Endothelial cell of umbilical vein (primary cell): ENCODE results near the gene LRRC53. TPM values are rescaled to one million over a fixed set of nuclear protein-coding genes. Genes with fewer than 3 reads are reported as not detected.

Experiments used
- BruUV-seq: library from RNA; stranded (reverse); fragments of 400-500 nt; replicated peaks from 2 replicates; lab custom pipeline; 2021; lab: Mats Ljungman, UMichigan
- CTCF ChIA-PET: fragments of 300-600, 350-600 bp; sonication (Branson Sonifier 250); formaldehyde crosslinking; loops from one replicate; lab custom pipeline; 2021; ENCODE audit warnings: antibody characterized with exemption, inconsistent platforms; lab: Charles Lee
- POLR2A ChIA-PET: fragments of 300-600, 350-600 bp; sonication (Branson Sonifier 250); formaldehyde crosslinking; loops from one replicate; lab custom pipeline; 2021; ENCODE audit warnings: antibody characterized with exemption, inconsistent platforms; lab: Charles Lee
- DNase-seq: peaks from one replicate; pipeline ENCODE4 v3.0.0-alpha.2; 2011; ENCODE audit warnings: low read depth, low spot score
- FAIRE-seq: peaks from 2 replicates; lab custom pipeline; 2011; peaks lifted over from hg19 to GRCh38; lab: Jason Lieb, UNC
- H2AFZ ChIP-seq: 2 replicates; pipeline ENCODE4 v1.6.0; 2012; ENCODE audit warnings: low read depth, low read length, control low read depth, inconsistent platforms
- H3K27ac ChIP-seq: 2 replicates; pipeline ENCODE4 v1.5.1; 2011; ENCODE audit warnings: low read depth, mild to moderate bottlenecking, control low read depth, low read length, moderate library complexity; ENCODE audit not compliant: insufficient read depth
- H3K27me3 ChIP-seq, 2 experiments: 2 replicates each; pipeline versions ENCODE4 v1.6.0 to v1.6.1; 2011; ENCODE audit warnings: low read length in 2 of 2, mixed read lengths in 1 of 2; ENCODE audit not compliant: control insufficient read depth in 2 of 2, insufficient read depth in 2 of 2
- H3K36me3 ChIP-seq, 2 experiments: 2 replicates in 1 of 2; 3 replicates in 1 of 2; pipeline ENCODE4 v1.5.1; 2011; ENCODE audit warnings: low read length in 2 of 2, mild to moderate bottlenecking in 1 of 2, moderate library complexity in 1 of 2; ENCODE audit not compliant: control insufficient read depth in 2 of 2, insufficient read depth in 2 of 2; ENCODE audit errors: extremely low read depth in 1 of 2
- H3K4me1 ChIP-seq: 3 replicates; pipeline ENCODE4 v1.5.1; 2011; ENCODE audit warnings: mild to moderate bottlenecking, low read length; ENCODE audit not compliant: control insufficient read depth, insufficient read depth; ENCODE audit errors: extremely low read depth
- H3K4me2 ChIP-seq: 2 replicates; pipeline ENCODE4 v1.6.1; 2011; ENCODE audit warnings: low read length, control low read depth, mixed read lengths; ENCODE audit not compliant: insufficient read depth
- H3K4me3 ChIP-seq, 3 experiments: fragments of 200-600 bp in 1 of 3; sonication (generic), shearing (Covaris generic) in 1 of 3; replicated peaks in 1 of 3; 2 replicates each; pipeline ENCODE4 v1.5.1; 2011 to 2016; ENCODE audit warnings: control low read depth in 3 of 3, low read length in 3 of 3, mild to moderate bottlenecking in 2 of 3, inconsistent platforms in 1 of 3, low read depth in 1 of 3, moderate library complexity in 1 of 3; ENCODE audit not compliant: insufficient read depth in 1 of 3
- H3K79me2 ChIP-seq: 2 replicates; pipeline ENCODE4 v1.6.0; 2012; ENCODE audit warnings: low read length, inconsistent platforms; ENCODE audit not compliant: control insufficient read depth, insufficient read depth
- H3K9ac ChIP-seq: replicated peaks from 2 replicates; pipeline ENCODE3; 2011; ENCODE audit warnings: low read length, control low read depth; ENCODE audit not compliant: insufficient read depth; ENCODE audit errors: extremely low read depth
- H3K9me1 ChIP-seq: replicated peaks from 3 replicates; pipeline ENCODE4 v1.6.0; 2011; ENCODE audit warnings: mild to moderate bottlenecking, low read length; ENCODE audit not compliant: control insufficient read depth, insufficient read depth; ENCODE audit errors: extremely low read depth
- H3K9me3 ChIP-seq: replicated peaks from 2 replicates; pipeline ENCODE4 v1.5.1; 2012; ENCODE audit warnings: low read length, inconsistent platforms; ENCODE audit not compliant: control insufficient read depth, insufficient read depth
- H4K20me1 ChIP-seq: replicated peaks from 2 replicates; pipeline ENCODE3; 2011; ENCODE audit warnings: mild to moderate bottlenecking, low read length; ENCODE audit not compliant: control insufficient read depth, insufficient read depth; ENCODE audit errors: extremely low read depth
- EZH2 ChIP-seq: IDR thresholded peaks from 2 replicates; pipeline ENCODE4 v1.6.1; 2012; ENCODE audit warnings: borderline replicate concordance, low read depth, mild to moderate bottlenecking, moderate library complexity, low read length, inconsistent platforms; ENCODE audit not compliant: severe bottlenecking
- FOS ChIP-seq: IDR thresholded peaks from 2 replicates; pipeline ENCODE4 v1.6.1; 2011; ENCODE audit warnings: mild to moderate bottlenecking, low read length, moderate library complexity, borderline replicate concordance; ENCODE audit not compliant: insufficient read depth
- GATA2 ChIP-seq: IDR thresholded peaks from 2 replicates; pipeline ENCODE4 v1.7.0; 2011; ENCODE audit warnings: low read depth, mild to moderate bottlenecking, moderate library complexity, mixed read lengths, low read length; ENCODE audit not compliant: insufficient read length, insufficient read depth
- JUN ChIP-seq: IDR thresholded peaks from 2 replicates; pipeline ENCODE4 v1.6.1; 2011; ENCODE audit warnings: borderline replicate concordance, low read depth; ENCODE audit not compliant: insufficient read length, insufficient read depth
- MYC ChIP-seq: IDR thresholded peaks from one replicate; pipeline ENCODE4 v1.6.1; 2011; ENCODE audit warnings: mild to moderate bottlenecking, low read depth, low read length
- POLR2A ChIP-seq: IDR thresholded peaks from 2 replicates; pipeline ENCODE4 v1.6.1; 2012; ENCODE audit warnings: low read depth, mild to moderate bottlenecking, control low read depth, low read length
- POLR2AphosphoS5 ChIP-seq: IDR thresholded peaks from 2 replicates; pipeline ENCODE4 v1.6.1; 2012; ENCODE audit warnings: low read depth, mild to moderate bottlenecking, control low read depth, low read length, moderate library complexity; ENCODE audit not compliant: insufficient read depth
- dilution Hi-C: fragments of 300-500 bp; cut with MboI; formaldehyde crosslinking; loops from one replicate; pipeline ENCODE4 v1.15.0; 2019; ENCODE audit warnings: low sequenced_read_pairs; ENCODE audit not compliant: extremely low pct_ligation_motif_present
- intact Hi-C: fragments of 100-400 bp; cut with micrococcal nuclease; formaldehyde crosslinking; loops from one replicate; pipeline ENCODE4 v1.10.0; 2022
- polyA plus RNA-seq, 4 experiments: library from polyadenylated mRNA; depleted of rRNA in 3 of 4; stranded (reverse) in 3 of 4; unstranded in 1 of 4; fragments of >200 nt; gene quantifications; 2 replicates each; pipeline versions ENCODE4 v1.2.1 to v1.2.3, GENCODE V29; 2011 to 2012; ENCODE audit warnings: missing spikeins in 1 of 4
- total RNA-seq: library from RNA; stranded (reverse); gene quantifications from 2 replicates; pipeline ENCODE4 v1.2.3, GENCODE V29; 2021
- TF ChIP-seq, protein P1 (sequence below), 2 donors: IDR thresholded peaks; 1 replicate in 1 of 2; 2 replicates in 1 of 2; pipeline ENCODE4 v1.5.1; 2011; ENCODE audit warnings: low read length in 2 of 2, mild to moderate bottlenecking in 2 of 2, moderate library complexity in 2 of 2, control low read depth in 1 of 2, inconsistent platforms in 1 of 2, low read depth in 1 of 2; ENCODE audit not compliant: insufficient read depth in 1 of 2; ENCODE audit errors: extremely low read depth in 1 of 2
- TF ChIP-seq, protein P2 (sequence below): IDR thresholded peaks from 2 replicates; pipeline ENCODE4 v1.6.1; 2011; ENCODE audit not compliant: insufficient read depth, insufficient read length

LRRC53 gene
- total and polyA plus RNA-seq, 2 donors (not counting 3 experiments of a cell fraction or from before 2014, with no cell fraction given) = not detected

DNA sequence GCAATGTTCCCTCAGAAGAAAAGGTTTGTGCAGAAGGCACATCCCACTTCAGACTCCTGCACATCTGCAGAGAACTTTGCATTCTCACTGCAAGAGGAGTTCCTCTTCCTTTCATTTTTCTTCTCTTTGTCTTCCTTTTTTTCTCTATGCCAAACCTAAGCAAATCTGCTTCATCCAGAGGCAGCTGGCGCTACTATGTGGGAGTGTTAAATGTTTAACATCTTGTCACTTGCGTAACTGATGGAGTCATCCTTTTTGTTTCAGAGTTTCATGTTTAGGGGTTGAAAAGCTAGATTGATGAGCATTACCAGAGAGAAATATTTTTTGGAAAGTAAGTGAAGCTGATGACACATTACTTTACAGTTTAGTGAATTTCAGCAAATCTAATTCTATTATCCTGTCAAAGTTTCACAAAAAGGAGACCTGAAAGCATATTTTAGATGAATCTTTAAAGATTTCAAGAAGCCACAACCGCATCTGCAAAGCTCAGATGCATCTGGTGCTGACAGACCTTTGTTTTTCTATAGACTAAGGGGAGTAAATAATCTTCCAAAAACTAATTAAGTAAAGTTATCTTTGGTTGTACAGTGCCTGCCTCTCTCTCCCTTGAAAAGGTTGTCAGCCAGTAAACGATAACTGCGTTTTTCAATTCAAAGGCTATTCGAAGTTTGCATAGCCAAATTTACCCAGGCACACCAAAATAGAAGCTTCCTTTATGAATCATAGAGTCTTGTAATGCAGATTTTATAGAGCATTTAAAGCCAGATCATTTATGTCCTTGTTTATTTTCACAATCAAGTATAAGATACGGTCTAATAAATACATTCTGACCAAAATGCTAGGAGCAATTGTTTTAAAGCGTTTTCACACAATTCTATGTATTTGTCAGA lies 1.2 kb upstream of the LRRC53 start:
- Histone ChIP-seq H3K9me1 (no peaks in the 10 kb centered on the region), H3K79me2 (no peaks in the 10 kb centered on the region), H3K4me1 (no peaks in the 10 kb centered on the region), H3K27ac (no peak overlapping the region), H3K4me2 (no peak overlapping the region), H4K20me1 (no peaks in the 10 kb centered on the region), H3K36me3 (no peaks in the 10 kb centered on the region), H3K9ac (no peak overlapping the region), H3K27me3 (no peaks in the 10 kb centered on the region), H2AFZ (no peak overlapping the region), H3K4me3 (no peak overlapping the region), H3K9me3 (no peaks in the 10 kb centered on the region)
- POLR2A ChIA-PET = no interaction called here
- CTCF ChIA-PET = no interaction called here
- no peak for FAIRE-seq
- BruUV-seq = no TSS peak
- DNase-seq = no peak
- dilution Hi-C loops = no loop called here
- intact Hi-C loops = no loop called here
- TF ChIP-seq FOS (no peak), MYC (no peak), EZH2 (no peak), POLR2AphosphoS5 (no peak), JUN (no peak), GATA2 (no peak), POLR2A (no peak)
- TF ChIP-seq, protein P1, sequence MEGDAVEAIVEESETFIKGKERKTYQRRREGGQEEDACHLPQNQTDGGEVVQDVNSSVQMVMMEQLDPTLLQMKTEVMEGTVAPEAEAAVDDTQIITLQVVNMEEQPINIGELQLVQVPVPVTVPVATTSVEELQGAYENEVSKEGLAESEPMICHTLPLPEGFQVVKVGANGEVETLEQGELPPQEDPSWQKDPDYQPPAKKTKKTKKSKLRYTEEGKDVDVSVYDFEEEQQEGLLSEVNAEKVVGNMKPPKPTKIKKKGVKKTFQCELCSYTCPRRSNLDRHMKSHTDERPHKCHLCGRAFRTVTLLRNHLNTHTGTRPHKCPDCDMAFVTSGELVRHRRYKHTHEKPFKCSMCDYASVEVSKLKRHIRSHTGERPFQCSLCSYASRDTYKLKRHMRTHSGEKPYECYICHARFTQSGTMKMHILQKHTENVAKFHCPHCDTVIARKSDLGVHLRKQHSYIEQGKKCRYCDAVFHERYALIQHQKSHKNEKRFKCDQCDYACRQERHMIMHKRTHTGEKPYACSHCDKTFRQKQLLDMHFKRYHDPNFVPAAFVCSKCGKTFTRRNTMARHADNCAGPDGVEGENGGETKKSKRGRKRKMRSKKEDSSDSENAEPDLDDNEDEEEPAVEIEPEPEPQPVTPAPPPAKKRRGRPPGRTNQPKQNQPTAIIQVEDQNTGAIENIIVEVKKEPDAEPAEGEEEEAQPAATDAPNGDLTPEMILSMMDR (IDR thresholded peaks at IDR 0.05; ENCODE audit: extremely low read depth in 1 of 2, insufficient read depth in 1 of 2, low read depth in 1 of 2, low read length in 2 of 2) = no peak
- TF ChIP-seq, protein P2, sequence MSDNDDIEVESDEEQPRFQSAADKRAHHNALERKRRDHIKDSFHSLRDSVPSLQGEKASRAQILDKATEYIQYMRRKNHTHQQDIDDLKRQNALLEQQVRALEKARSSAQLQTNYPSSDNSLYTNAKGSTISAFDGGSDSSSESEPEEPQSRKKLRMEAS = no peak
